T follicular helper cell (primary cell): ENCODE data around the gene TMEM82.

Experiments used
- DNase-seq: peaks from one replicate; pipeline ENCODE4 v3.0.0-alpha.2; 2020; ENCODE audit warnings: low read depth

Gene TMEM82

DNA sequence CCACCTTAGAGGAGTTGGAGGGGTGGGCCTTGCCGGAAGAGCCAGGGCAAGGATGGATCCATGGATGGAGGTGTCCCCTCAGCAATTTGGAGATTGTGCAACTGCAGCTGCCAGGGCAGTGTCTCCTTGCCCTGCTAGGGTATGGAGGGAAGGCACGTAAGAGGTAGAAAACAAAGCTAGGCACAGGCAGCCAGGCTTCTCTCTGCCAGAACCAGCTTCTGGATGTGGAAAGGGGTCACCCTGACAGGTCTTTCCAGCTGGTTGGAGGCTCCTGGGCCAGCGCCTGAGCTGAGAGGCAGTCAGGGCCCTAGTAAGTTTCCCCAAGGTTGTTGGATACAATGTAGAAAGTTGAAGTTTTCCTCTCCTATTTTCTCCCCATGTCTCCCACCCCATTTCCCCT lies 21.4 kb upstream of the TMEM82 start:
- no peak for DNase-seq

DNA sequence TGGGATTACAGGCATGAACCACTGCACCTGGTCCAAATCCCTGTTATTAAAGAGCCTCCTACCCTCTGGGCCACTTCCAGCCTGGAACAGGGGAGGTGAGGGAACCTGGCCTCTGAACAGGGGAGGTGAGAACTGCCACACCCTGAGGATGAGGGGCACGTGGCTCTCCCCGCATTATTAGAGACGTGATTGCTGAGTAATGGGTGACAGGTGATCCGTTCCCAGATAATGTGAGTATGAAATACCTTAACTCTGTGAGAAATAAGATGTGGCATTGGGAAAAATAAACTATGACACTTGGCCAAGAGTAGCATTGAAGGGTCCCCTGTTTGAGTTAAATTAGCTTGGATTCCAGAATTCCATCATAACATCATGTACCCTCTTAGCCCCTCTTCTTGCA lies 19.9 kb upstream of the TMEM82 start:
- DNase-seq: no peak

- DNase-seq: no peak
Observed at GRCh38 chr1:15722836-15723532, 19.3 kb upstream of the TMEM82 start.

DNA sequence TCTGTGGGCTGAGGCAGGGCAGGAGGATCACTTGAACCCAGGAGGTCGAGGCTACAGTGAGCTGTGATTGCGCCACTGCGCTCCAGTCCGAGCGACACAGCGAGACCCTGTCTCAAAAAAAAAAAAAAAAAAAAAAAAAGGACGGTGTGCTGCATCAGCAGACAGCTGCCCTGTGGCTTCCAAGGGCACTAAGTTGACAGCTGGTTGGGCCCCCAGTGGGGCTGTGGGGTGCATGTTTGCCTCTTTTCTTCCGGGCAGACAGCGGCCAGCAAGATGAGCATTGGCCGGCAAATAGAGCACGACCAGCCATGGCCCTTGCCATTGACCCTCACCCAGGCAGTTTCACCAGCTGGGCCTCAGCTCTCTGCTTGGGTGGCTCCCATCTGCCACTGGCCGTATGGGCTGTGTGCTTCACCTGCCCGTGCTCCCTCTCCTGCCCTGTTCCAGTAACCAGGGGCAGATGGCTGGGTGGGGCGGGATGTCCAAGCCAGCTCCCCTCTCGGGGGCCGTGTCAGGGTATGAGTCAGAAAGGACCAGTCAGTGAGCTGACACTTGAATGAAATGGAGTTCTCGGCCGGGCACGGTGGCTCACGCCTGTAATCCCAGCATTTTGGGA lies 18.6 kb upstream of the TMEM82 start:
- DNase-seq: no peak

GRCh38 chr1:15724949-15725880 lies 17.1 kb upstream of the TMEM82 start:
- no peak for DNase-seq

DNA sequence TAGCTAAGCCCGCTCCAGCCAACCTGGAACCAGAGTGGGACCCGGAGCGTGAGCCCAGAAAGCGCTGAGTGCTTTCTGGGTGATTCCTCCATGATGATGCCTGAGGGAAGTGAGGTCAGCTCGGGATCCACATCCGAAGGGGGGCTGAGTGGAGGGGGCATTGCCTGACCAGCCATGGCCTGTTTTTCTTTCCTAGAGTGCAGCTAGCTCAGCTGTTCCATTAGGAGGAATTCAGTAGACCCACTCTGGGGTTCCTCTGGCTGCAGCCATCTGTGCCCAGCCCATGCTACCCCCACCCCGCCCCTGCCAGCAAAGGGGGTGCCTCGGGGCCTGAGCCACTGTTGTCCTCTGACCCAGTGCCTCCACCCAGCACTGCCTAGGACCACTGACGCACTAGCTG lies 15.8 kb upstream of the TMEM82 start:
- no peak for DNase-seq

- DNase-seq: no peak
Observed at GRCh38 chr1:15727021-15727420, 15.3 kb upstream of the TMEM82 start.

- DNase-seq: no peak
Observed at GRCh38 chr1:15727424-15727823, 14.9 kb upstream of the TMEM82 start.

DNA sequence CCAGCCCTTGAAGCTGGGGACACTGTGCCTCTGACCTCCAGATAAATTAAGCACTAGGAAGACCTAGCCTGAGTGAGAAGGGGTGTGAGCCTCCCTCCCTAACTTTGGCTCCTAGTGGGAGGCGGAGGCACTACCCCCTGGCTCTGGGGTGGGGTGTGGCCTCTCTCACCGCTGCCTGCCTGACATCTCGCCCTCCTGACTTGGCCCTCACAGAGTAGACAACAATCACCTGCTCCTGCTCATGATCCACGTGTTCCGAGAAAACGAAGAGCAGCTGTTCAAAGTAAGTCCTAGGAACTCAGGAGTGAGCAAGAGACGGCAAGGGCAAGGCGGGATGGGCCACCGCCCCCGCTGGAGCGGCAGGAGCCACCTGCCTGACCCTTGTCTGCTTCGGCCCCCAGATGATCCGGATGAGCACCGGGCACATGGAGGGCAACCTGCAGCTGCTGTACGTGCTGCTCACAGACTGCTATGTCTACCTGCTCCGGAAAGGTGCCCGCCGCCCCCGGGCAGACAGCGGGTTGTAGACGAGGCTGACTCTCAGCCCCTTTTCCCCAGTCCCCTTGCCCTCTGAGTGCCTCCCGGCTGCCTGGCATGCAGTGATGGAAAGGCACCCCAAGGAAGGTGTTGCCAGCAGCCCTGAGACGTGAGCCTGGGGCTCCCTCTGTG lies 14.3 kb upstream of the TMEM82 start:
- no peak for DNase-seq

DNA sequence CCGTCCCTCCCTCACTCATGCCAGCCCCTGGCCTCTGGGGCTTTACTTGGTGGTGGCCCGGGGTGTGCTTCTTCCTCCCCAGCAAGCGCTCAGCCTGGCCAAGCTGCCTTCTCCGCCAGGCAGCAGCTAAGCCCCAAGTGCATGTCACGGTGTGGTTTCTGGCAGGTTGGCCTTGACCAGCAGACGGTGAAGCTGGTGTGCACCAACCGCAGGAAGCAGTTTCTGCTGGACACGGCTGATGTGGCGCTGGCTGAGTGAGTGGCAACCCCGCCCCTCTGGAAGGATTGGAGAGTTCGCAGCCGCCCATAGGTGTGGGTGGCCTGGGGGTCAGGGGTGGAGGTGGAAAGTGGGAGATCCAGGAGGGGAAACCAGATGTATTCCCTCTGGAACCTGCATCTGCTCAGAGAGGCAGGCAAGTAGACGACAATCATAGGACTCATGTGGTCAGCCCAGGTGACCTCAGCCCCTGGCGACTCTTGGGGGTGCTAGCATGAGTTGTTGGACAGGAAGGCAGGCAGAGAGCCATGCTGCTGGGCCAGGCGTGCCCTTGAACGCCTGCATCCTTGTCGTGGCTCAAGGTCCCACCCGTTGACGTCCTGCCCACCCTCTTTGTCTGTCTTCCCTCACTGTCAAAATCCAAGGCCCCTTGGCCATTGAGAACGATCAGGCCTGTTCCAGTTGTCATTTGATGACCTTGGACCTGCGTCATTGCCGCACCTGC lies 13.2 kb upstream of the TMEM82 start:
- no peak for DNase-seq

DNA sequence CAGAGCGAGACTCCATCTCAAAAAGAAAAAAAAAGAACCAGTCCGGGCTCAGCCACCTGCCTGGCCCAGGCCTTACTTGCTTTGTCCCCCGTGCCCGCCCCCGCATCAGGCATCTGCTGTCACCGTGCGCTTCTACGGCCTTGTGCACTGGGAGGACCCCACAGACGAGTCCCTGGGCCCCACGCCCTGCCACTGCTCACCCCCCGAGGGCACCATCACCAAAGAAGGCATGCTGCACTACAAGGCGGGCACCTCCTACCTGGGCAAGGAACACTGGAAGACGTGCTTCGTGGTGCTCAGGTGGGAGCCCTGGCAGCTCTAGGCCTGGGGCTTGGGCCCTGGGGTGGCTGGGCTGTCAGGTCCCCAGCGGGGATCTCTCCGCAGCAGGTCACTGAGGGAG lies 11.9 kb upstream of the TMEM82 start:
- no peak for DNase-seq

GRCh38 chr1:15730936-15731335 lies 11.4 kb upstream of the TMEM82 start:
- DNase-seq: no peak

- DNase-seq: no peak
Observed at GRCh38 chr1:15731735-15732685, 10.3 kb upstream of the TMEM82 start.

DNA sequence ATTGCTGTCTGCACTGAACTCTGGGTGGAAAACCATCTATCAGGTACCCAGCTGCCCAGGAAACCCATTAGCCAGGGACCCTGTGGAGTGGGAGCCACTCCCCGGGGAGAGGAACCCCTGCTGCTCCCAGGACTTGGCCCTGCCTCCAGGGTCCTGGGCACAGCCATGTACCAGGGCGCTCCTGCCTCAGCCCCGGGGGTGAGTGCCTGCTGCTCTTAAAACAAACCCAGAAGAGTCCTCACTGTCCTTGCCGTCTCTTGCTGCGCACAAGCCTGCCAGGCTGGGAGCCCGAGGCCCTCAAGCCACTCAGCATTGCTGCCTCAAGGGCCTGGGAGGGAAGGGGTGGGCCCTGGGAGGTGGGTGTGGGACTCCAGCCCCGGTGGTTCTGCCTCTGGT lies 9.6 kb upstream of the TMEM82 start:
- DNase-seq: no peak

DNA sequence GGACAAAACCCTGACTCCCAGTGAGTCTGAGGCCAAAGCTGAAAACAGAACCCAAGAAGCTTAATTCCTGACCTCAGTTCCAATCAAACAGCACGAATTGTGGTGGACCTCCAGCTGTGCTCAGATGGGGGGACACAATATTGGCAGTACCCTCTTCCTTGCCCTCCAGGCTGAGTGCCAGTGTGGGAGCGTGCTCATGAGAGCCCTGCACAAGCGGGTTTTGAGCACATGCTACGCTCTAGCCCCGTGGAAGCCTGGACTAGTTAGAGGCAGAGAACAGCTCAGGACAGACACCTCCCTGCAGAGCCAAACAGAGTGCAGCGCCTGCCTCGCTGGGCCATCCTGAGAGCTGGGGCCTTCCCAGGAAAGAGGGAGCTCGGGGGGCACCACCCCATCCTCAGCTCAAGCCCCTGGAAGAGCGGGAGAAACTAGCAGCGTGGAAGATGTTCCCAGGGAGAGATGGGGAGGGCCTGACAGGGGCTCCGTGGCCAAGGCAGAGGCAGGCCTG lies 9.0 kb upstream of the TMEM82 start:
- DNase-seq: no peak

GRCh38 chr1:15733726-15734226 lies 8.5 kb upstream of the TMEM82 start:
- DNase-seq: no peak

DNA sequence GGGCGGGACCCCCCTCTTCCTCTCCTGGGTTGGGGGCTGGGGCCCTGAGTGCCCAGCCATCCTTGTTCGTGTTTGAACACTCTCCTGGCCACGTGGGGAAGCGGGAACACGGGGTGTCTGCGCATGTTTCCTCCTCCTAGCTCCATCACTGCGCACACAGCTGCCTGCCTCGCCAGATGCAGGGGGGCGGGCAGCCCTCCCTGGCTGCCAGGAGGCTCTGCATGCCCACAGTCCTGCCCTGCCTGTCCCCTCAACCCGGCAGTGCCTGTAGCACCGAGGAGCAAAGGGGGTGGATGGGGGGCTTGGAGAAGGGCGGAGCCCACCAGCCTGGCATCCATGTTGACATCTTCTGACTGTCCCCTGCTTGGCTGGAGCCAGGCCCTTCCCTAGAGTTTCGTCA lies 8.0 kb upstream of the TMEM82 start:
- DNase-seq: no peak

DNA sequence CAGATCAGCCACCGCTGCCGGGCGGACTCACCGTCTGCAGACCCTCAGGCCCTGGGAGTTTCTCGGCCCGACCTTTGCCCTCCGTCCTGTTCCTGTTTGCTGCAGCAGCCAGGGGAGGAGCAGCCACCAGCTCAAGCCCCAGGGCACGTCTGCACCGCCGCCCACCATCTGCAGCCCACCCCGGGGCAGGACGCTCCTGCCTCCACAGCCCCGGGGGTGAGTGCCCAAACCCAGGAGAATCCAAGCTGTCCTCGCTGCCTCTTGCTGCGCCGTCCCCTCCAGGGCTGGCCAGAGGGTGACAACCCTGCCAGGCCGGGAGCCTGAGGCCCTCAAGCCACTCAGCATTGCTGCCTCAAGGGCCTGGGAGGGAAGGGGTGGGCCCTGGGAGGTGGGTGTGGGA lies 7.4 kb upstream of the TMEM82 start:
- DNase-seq: no peak

DNA sequence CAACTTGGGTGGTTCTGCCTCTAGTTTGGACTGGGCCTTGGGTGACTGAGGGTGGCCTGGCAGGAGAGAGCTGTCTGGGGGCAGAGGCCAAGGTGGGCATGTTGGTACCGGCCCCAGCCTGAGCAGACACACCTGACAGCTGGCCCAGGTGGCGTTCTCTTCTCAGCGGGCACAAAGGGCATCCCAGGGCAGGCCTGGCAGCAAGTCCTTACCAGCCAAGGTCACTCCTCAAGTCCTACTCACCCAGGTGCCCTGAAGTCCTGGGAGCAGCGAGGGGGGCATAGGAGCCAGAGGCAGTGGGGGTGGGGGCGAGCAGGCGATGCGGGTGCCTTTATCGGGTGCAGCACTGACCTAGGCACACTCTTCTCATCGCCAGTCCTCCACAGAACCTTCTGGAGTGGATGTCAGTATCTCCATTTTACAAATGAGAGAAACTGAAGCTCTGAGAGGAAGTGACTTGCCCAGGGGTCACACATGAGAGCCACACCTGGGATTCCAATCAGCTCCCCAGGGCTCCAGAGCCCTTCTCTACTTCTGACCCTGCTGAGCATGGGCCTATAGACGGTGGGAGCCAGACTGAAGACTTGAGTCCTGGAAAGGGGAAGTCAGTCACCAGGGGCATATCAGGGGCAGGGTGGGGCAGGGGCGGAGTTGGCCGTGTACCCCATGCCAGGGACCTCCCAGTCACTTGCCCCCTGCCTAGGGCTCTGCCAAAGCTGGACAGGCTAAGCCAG lies 6.8 kb upstream of the TMEM82 start:
- DNase-seq: no peak
